Measurements from ENCODE around the gene CBLB.

CBLB gene

GRCh38 chr3:105847865-105848264 is 20.9 kb downstream of the CBLB start:
- DNase-seq (ENCODE audit: low read depth): no peak
- no peak overlapping the region for H3K4me3 ChIP-seq (ENCODE audit: low read depth, low read length)
- TF ChIP-seq CTCF (IDR thresholded peaks at IDR 0.05; ENCODE audit: control insufficient read depth, extremely low read depth, insufficient read depth): no peak

- no peak for DNase-seq (ENCODE audit: low read depth)
- no peak for TF ChIP-seq CTCF (IDR thresholded peaks at IDR 0.05; ENCODE audit: control insufficient read depth, extremely low read depth, insufficient read depth)
- no peak overlapping the region for H3K4me3 ChIP-seq (ENCODE audit: low read depth, low read length)
Measured at GRCh38 chr3:105847452-105847851, 21.4 kb downstream of the CBLB start.

GRCh38 chr3:105846809-105847208 is 22.0 kb downstream of the CBLB start:
- no peak for TF ChIP-seq CTCF (IDR thresholded peaks at IDR 0.05; ENCODE audit: control insufficient read depth, extremely low read depth, insufficient read depth)
- no peak for DNase-seq (ENCODE audit: low read depth)
- H3K4me3 ChIP-seq (ENCODE audit: low read depth, low read length): no peak overlapping the region

- DNase-seq (ENCODE audit: low read depth): no peak
- no peak overlapping the region for H3K4me3 ChIP-seq (ENCODE audit: low read depth, low read length)
- no peak for TF ChIP-seq CTCF (IDR thresholded peaks at IDR 0.05; ENCODE audit: control insufficient read depth, extremely low read depth, insufficient read depth)
Measured at GRCh38 chr3:105845488-105845887, 23.3 kb downstream of the CBLB start.

- TF ChIP-seq CTCF (IDR thresholded peaks at IDR 0.05; ENCODE audit: control insufficient read depth, extremely low read depth, insufficient read depth): no peak
- DNase-seq (ENCODE audit: low read depth): no peak
- H3K4me3 ChIP-seq (ENCODE audit: low read depth, low read length): no peak overlapping the region
Measured at GRCh38 chr3:105844704-105845103, 24.1 kb downstream of the CBLB start.

GRCh38 chr3:105843994-105844393 is 24.8 kb downstream of the CBLB start:
- no peak for DNase-seq (ENCODE audit: low read depth)
- H3K4me3 ChIP-seq (ENCODE audit: low read depth, low read length): no peak overlapping the region
- no peak for TF ChIP-seq CTCF (IDR thresholded peaks at IDR 0.05; ENCODE audit: control insufficient read depth, extremely low read depth, insufficient read depth)

DNA sequence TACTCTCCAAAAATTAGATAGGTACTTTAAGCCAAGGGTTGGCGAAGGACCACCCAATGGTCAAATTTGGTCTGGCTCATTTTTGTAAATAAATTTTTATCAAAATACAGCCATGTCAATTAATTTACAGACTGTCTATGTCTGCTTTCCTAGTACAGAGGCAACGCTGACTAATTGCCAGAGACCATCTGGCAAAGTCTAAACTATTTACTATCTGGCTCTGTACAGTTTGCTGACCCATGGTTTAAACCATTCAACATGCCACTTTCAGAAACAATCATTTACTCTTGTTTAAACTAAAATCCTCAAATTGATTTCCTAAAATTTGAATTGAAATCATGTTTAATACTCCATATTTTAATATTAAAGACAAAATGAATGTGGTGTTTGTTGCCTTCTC is 25.9 kb downstream of the CBLB start:
- DNase-seq (ENCODE audit: low read depth): no peak
- no peak for TF ChIP-seq CTCF (IDR thresholded peaks at IDR 0.05; ENCODE audit: control insufficient read depth, extremely low read depth, insufficient read depth)
- no peak overlapping the region for H3K4me3 ChIP-seq (ENCODE audit: low read depth, low read length)

All from LNCaP clone FGC (cell line).